HepG2 (cell line): ENCODE measurements around the gene RHBDF2.

Source experiments
- CENPT ChIP-seq: sonication (generic); formaldehyde crosslinking; IDR thresholded peaks from 2 replicates; pipeline ENCODE4 v1.8.0; 2022; ENCODE audit warnings: low read depth, mild to moderate bottlenecking, moderate library complexity, missing genetic modification reagents
- CTCF ChIP-seq: sonication (generic); formaldehyde crosslinking; IDR thresholded peaks from 2 replicates; pipeline ENCODE4 v1.5.0; 2020; ENCODE audit warnings: mild to moderate bottlenecking, missing genetic modification reagents, moderate library complexity
- FOXK2 ChIP-seq: fragments of 450-650 bp; IDR thresholded peaks from 2 replicates; pipeline ENCODE4 v1.6.1; 2016
- GABPA ChIP-seq, 2 experiments: IDR thresholded peaks; 2 replicates each; pipeline ENCODE4 v1.6.1; 2011 to 2016; ENCODE audit warnings: low read depth in 2 of 2, low read length in 1 of 2, missing biosample characterization in 1 of 2, missing genetic modification characterization in 1 of 2
- NCOA2 ChIP-seq: sonication (generic); formaldehyde crosslinking; IDR thresholded peaks from 2 replicates; pipeline ENCODE4 v1.8.0; 2022; ENCODE audit warnings: inconsistent platforms
- POLR2A ChIP-seq, 2 experiments: IDR thresholded peaks; 2 replicates each; pipeline ENCODE4 v1.6.1; 2011; ENCODE audit warnings: low read depth in 2 of 2, low read length in 2 of 2, mild to moderate bottlenecking in 1 of 2, moderate library complexity in 1 of 2; ENCODE audit not compliant: insufficient read depth in 1 of 2
- SALL2 ChIP-seq: sonication (generic); formaldehyde crosslinking; IDR thresholded peaks from 2 replicates; pipeline ENCODE4 v1.8.1; 2023; ENCODE audit warnings: mild to moderate bottlenecking, missing genetic modification reagents, inconsistent platforms
- SRSF1 ChIP-seq: fragments of 200-400 bp; formaldehyde crosslinking; optimal IDR thresholded peaks from 2 replicates; pipeline ENCODE3; 2017; ENCODE audit warnings: mild to moderate bottlenecking, low read depth, low read length, moderate library complexity
- SUZ12 ChIP-seq: fragments of 150-350 bp; IDR thresholded peaks from 2 replicates; pipeline ENCODE4 v1.6.1; 2014; ENCODE audit warnings: low read depth, low read length
- ZBTB43 ChIP-seq: sonication (generic); formaldehyde crosslinking; conservative IDR thresholded peaks from 2 replicates; pipeline ENCODE4 v1.4.0; 2020; ENCODE audit warnings: missing genetic modification reagents
- ZBTB49 ChIP-seq: sonication (generic); formaldehyde crosslinking; IDR thresholded peaks from 2 replicates; pipeline ENCODE4 v1.4.0; 2020; ENCODE audit warnings: missing genetic modification reagents, borderline replicate concordance
- ZNF124 ChIP-seq: sonication (generic); formaldehyde crosslinking; IDR thresholded peaks from 2 replicates; pipeline ENCODE4 v1.4.0; 2020; ENCODE audit warnings: missing genetic modification reagents
- ZNF589 ChIP-seq: sonication (generic); formaldehyde crosslinking; conservative IDR thresholded peaks from 2 replicates; pipeline ENCODE4 v1.8.0; 2022; ENCODE audit warnings: mild to moderate bottlenecking, moderate library complexity, missing genetic modification reagents
- ZNF674 ChIP-seq: sonication (generic); formaldehyde crosslinking; IDR thresholded peaks from 2 replicates; pipeline ENCODE4 v1.5.0; 2020; ENCODE audit warnings: low read depth, mild to moderate bottlenecking, missing genetic modification reagents

- no peak for TF ChIP-seq SUZ12
- TF ChIP-seq CTCF = no peak
- TF ChIP-seq FOXK2 = no peak
- TF ChIP-seq ZNF589 (CRISPR knock-in tag) = no peak
- no peak for TF ChIP-seq NCOA2 (CRISPR knock-in tag)
- no peak for TF ChIP-seq SALL2
- TF ChIP-seq ZNF124 (CRISPR knock-in tag) = no peak
- TF ChIP-seq ZNF674 = no peak
- no peak for TF ChIP-seq GABPA (IDR thresholded peaks at IDR 0.05; ENCODE audit: low read depth, low read length)
- no peak for TF ChIP-seq GABPA (CRISPR knock-in tag; IDR thresholded peaks at IDR 0.05; ENCODE audit: low read depth)
- no peak for TF ChIP-seq SRSF1
- no peak for TF ChIP-seq POLR2A (IDR thresholded peaks at IDR 0.05; ENCODE audit: insufficient read depth in 1 of 2, low read depth in 2 of 2, low read length in 2 of 2)
- TF ChIP-seq CENPT (CRISPR knock-in tag) = no peak
- TF ChIP-seq ZBTB49 (CRISPR knock-in tag) = no peak
- no peak for TF ChIP-seq ZBTB43 (CRISPR knock-in tag)
Measured at GRCh38 chr17:76493505-76494167, 7.6 kb downstream of the RHBDF2 start.
